Nephron (organoid): ENCODE results near the gene TCERG1L.
A peak's percentile ranks its signal among the peaks of the same experiment; 100 is the strongest.

Experiments used
- H3K27ac Mint-ChIP-seq, 3 experiments: 2 replicates each; pipeline ENCODE4 v1.8.0; 2020; ENCODE audit warnings: mixed read lengths in 3 of 3, mild to moderate bottlenecking in 2 of 3, moderate library complexity in 1 of 3
- H3K27me3 Mint-ChIP-seq: 2 replicates; pipeline ENCODE4 v1.8.0; 2021; ENCODE audit warnings: low read depth, mild to moderate bottlenecking, moderate library complexity, mixed read lengths
- H3K36me3 Mint-ChIP-seq: 2 replicates; pipeline ENCODE4 v1.8.0; 2020; ENCODE audit warnings: low read depth, mixed read lengths
- H3K4me1 Mint-ChIP-seq: 2 replicates; pipeline ENCODE4 v1.8.0; 2020; ENCODE audit warnings: mixed read lengths
- H3K4me3 Mint-ChIP-seq, 3 experiments: 2 replicates each; pipeline ENCODE4 v1.8.0; 2020; ENCODE audit warnings: mild to moderate bottlenecking in 3 of 3, mixed read lengths in 3 of 3, moderate library complexity in 2 of 3
- H3K9me3 Mint-ChIP-seq: 2 replicates; pipeline ENCODE4 v1.8.0; 2020; ENCODE audit warnings: mixed read lengths
- TF ChIP-seq, protein P1 (sequence below), 3 experiments: fragments of 200-600 bp; sonication (generic); IDR thresholded peaks; one replicate each; pipeline ENCODE4 v1.5.0; 2021; ENCODE audit warnings: antibody characterized with exemption in 3 of 3; ENCODE audit not compliant: unreplicated experiment in 3 of 3

The TCERG1L gene

DNA sequence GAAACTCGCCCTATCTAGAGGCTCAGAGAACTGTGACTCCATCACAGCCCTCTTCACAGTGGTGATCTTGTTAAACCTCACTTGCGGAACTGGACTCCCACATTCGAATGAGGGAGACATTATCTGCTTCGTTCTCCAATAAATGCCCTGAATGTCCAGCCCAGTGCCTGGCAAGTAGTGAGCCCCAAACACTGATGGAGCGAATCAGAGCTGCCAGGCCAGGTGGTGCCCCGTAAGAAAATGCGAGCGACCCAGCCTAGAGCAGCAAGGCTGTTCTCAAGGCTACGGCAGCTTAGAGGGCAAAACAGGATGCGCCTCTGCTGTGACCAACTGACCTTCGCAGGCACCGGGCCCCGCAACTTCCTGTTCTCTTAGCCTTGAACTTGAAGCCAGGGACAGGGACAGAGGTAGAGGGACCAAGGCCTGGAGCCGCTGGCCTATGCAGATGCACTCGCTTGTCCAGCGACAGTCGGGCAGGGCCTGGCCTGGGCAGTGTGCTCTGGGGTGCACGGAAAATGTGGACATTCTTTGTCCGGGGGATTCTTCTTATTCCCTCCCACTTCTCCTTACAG is 217.6 kb downstream of the TCERG1L start:
- TF ChIP-seq, protein P1, sequence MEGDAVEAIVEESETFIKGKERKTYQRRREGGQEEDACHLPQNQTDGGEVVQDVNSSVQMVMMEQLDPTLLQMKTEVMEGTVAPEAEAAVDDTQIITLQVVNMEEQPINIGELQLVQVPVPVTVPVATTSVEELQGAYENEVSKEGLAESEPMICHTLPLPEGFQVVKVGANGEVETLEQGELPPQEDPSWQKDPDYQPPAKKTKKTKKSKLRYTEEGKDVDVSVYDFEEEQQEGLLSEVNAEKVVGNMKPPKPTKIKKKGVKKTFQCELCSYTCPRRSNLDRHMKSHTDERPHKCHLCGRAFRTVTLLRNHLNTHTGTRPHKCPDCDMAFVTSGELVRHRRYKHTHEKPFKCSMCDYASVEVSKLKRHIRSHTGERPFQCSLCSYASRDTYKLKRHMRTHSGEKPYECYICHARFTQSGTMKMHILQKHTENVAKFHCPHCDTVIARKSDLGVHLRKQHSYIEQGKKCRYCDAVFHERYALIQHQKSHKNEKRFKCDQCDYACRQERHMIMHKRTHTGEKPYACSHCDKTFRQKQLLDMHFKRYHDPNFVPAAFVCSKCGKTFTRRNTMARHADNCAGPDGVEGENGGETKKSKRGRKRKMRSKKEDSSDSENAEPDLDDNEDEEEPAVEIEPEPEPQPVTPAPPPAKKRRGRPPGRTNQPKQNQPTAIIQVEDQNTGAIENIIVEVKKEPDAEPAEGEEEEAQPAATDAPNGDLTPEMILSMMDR (IDR thresholded peaks at IDR 0.05; ENCODE audit: unreplicated experiment in 3 of 3) = no peak
- no peaks in the 10 kb centered on the region for H3K36me3 Mint-ChIP-seq
- H3K27ac Mint-ChIP-seq = peak overlapping the region; percentile 71 to 77 (median 72)
- peaks cover 22% of the 10 kb centered on the region for H3K4me1 Mint-ChIP-seq
- H3K27me3 Mint-ChIP-seq = peaks cover 18% of the 10 kb centered on the region
- H3K9me3 Mint-ChIP-seq = no peaks in the 10 kb centered on the region
- no peak overlapping the region for H3K4me3 Mint-ChIP-seq

DNA sequence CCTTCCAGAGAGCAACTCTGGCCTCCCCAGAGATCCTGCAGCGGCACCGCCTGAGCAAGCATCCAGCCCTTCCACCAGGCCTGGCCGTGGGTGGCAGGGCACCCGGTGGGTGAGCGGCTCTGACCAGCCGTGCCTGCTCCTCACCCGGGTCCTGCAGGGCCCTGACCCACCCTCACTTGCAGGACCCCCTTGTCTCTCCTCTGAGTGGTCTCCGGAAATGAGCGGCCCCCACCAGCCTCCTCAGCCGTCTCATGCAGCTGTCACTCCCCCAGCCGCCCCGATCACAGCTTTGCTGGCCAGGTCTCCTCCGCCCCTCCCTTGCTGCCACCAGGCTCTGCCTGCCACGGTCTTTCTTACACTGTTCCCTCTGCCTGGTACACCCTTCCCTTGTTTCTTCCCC is 218.2 kb downstream of the TCERG1L start:
- no peaks in the 10 kb centered on the region for H3K36me3 Mint-ChIP-seq
- H3K4me1 Mint-ChIP-seq = peaks cover 22% of the 10 kb centered on the region
- TF ChIP-seq, protein P1 (IDR thresholded peaks at IDR 0.05; ENCODE audit: unreplicated experiment in 3 of 3) = no peak
- H3K27me3 Mint-ChIP-seq = peaks cover 23% of the 10 kb centered on the region
- peak overlapping the region in 1 of 3 experiments; percentile 77 for H3K27ac Mint-ChIP-seq
- H3K9me3 Mint-ChIP-seq = no peaks in the 10 kb centered on the region
- no peak overlapping the region for H3K4me3 Mint-ChIP-seq

DNA sequence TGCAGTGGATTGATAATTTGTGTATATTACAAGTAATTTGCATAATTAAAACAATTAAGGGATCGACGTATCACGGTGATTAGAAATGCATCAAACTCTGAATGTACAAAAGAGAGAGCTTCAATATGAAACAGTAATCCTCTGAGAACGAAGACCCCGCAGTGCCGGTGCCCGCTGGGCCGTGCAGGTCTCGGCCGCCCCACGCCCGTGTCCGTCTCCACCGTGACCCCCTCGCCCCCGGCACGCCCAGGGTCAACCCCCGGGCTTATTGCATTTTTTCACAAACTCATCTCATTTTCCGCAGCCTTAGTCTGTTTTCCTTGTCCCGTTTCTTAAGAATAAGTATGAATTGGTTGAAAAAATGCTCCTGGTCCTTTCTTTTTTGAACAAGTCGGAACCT is 218.6 kb downstream of the TCERG1L start:
- Mint-ChIP-seq H3K36me3 (no peaks in the 10 kb centered on the region), H3K4me3 (no peak overlapping the region), H3K27me3 (peaks cover 27% of the 10 kb centered on the region), H3K27ac (no peak overlapping the region), H3K9me3 (no peaks in the 10 kb centered on the region), H3K4me1 (peaks cover 22% of the 10 kb centered on the region)
- TF ChIP-seq, protein P1 (IDR thresholded peaks at IDR 0.05; ENCODE audit: unreplicated experiment in 3 of 3) = no peak

DNA sequence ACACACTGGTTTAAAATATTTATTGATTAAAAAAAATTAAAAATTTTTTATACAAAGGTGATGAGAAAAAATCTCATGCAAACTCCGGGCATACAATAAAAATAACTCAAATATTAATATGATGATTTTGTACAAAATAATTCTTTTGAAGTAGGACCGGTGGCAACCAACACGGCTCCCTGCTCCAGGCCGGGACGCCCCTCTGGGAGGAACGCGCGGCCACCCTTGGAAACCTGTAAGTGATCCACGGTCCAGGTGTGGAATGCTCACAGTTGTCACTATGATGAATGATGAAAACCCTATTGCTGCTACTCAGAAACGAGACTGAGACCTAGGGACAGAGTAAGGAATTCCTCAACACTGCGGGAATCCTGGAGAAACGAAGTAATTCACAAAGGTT is 219.1 kb downstream of the TCERG1L start:
- Mint-ChIP-seq H3K4me3 (no peak overlapping the region), H3K27me3 (peaks cover 27% of the 10 kb centered on the region), H3K27ac (no peak overlapping the region), H3K4me1 (peaks cover 22% of the 10 kb centered on the region), H3K9me3 (no peaks in the 10 kb centered on the region), H3K36me3 (no peaks in the 10 kb centered on the region)
- TF ChIP-seq, protein P1 (IDR thresholded peaks at IDR 0.05; ENCODE audit: unreplicated experiment in 3 of 3) = no peak

DNA sequence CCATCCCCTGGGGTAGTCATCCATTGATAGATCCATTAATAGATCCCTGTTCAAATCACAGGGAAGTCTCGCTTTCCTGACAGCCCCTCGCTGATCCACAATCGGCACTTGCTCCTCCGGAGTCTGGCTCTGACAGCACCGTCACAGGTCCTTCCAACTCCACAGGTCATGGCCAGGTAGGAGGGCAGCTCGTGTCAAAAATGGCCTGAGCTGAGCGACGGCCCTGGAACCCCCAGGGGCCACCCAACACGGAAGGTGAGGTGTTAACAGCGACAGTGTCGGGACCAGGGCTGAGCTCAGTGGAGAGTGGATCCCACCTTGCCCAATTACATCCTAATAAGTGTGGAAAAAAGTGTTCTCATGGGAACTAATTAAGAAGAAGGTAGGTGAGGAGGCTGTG is 219.8 kb downstream of the TCERG1L start:
- Mint-ChIP-seq H3K27me3 (peaks cover 30% of the 10 kb centered on the region), H3K4me3 (no peak overlapping the region), H3K9me3 (no peaks in the 10 kb centered on the region), H3K4me1 (peaks cover 22% of the 10 kb centered on the region), H3K27ac (no peak overlapping the region), H3K36me3 (no peaks in the 10 kb centered on the region)
- TF ChIP-seq, protein P1 (IDR thresholded peaks at IDR 0.05; ENCODE audit: unreplicated experiment in 3 of 3) = no peak
